ENCODE data around the gene TBX15.
A peak's percentile ranks its signal among the peaks of the same experiment; 100 is the strongest.

The TBX15 gene

GRCh38 chr1:118988186-118989005 is at the start of gene TBX15:
TBX15 (minus strand) TSS chr1:118988343; CDS start chr1:118987795, 548 bp downstream.
- TF ChIP-seq, protein P1, sequence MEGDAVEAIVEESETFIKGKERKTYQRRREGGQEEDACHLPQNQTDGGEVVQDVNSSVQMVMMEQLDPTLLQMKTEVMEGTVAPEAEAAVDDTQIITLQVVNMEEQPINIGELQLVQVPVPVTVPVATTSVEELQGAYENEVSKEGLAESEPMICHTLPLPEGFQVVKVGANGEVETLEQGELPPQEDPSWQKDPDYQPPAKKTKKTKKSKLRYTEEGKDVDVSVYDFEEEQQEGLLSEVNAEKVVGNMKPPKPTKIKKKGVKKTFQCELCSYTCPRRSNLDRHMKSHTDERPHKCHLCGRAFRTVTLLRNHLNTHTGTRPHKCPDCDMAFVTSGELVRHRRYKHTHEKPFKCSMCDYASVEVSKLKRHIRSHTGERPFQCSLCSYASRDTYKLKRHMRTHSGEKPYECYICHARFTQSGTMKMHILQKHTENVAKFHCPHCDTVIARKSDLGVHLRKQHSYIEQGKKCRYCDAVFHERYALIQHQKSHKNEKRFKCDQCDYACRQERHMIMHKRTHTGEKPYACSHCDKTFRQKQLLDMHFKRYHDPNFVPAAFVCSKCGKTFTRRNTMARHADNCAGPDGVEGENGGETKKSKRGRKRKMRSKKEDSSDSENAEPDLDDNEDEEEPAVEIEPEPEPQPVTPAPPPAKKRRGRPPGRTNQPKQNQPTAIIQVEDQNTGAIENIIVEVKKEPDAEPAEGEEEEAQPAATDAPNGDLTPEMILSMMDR (conservative IDR thresholded peaks at IDR 0.05; ENCODE audit: low read depth, low read length), result no peak
- peak within 1 kb of the TSS; percentile 89 for H3K4me3 ChIP-seq (ENCODE audit: low read depth, low read length)
- DNase-seq (ENCODE audit: low read depth), result peak; percentile 81

DNA sequence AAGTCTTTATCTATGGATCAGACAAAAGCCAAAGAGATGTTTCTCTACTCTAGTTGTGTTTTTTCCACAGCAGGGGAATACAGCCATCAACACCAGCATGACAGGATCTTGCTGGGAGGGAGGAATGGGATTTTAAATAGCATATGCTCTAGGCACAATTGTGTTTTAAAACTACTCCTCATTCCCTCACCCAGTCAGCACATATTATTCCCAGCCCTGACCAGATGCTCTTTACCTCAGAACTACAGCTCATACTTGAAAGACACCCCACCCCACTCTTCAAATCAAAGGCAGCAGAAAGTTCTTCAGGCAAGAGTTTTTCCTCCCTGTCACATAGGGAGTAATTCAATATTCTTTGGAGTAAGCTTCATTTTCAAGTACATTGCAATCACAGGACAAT is 46.2 kb upstream of the TBX15 start:
- no peak for DNase-seq (ENCODE audit: low read depth)
- TF ChIP-seq, protein P1 (conservative IDR thresholded peaks at IDR 0.05; ENCODE audit: low read depth, low read length), result no peak
- no peak overlapping the region for H3K4me3 ChIP-seq (ENCODE audit: low read depth, low read length)

GRCh38 chr1:119032986-119033385 is 44.8 kb upstream of the TBX15 start:
- TF ChIP-seq, protein P1 (conservative IDR thresholded peaks at IDR 0.05; ENCODE audit: low read depth, low read length), result no peak
- H3K4me3 ChIP-seq (ENCODE audit: low read depth, low read length), result no peak overlapping the region
- no peak for DNase-seq (ENCODE audit: low read depth)

- no peak for DNase-seq (ENCODE audit: low read depth)
- H3K4me3 ChIP-seq (ENCODE audit: low read depth, low read length), result no peak overlapping the region
- TF ChIP-seq, protein P1 (conservative IDR thresholded peaks at IDR 0.05; ENCODE audit: low read depth, low read length), result no peak
These were observed 39.6 kb upstream of the TBX15 start for GRCh38 chr1:119027759-119028158.

DNA sequence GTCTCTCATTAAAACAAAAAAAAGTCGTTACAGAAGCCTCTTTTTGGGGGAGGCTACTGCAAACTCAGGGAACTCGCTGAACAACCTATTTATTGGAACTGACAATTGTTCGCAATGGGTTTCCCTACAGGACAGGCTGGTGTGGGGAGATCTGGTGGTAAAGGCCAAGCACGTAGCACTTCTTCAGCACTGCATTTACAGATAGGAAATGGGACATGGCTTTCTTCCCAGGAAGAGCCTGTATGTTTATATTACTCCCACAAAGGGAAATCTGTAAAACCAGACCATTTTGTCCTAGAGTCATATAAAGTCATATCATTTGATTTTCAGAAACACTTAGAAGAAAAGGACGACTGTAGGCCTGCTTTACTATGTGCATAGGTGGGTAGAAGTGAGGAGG is 38.8 kb upstream of the TBX15 start:
- H3K4me3 ChIP-seq (ENCODE audit: low read depth, low read length), result no peak overlapping the region

GRCh38 chr1:119015547-119015946 is 27.4 kb upstream of the TBX15 start:
- DNase-seq (ENCODE audit: low read depth), result no peak
- TF ChIP-seq, protein P1 (conservative IDR thresholded peaks at IDR 0.05; ENCODE audit: low read depth, low read length), result no peak
- H3K4me3 ChIP-seq (ENCODE audit: low read depth, low read length), result no peak overlapping the region

More for the DNA sequence above, 38.8 kb upstream of the TBX15 start:
- DNase-seq (ENCODE audit: low read depth), result no peak
- TF ChIP-seq, protein P1 (conservative IDR thresholded peaks at IDR 0.05; ENCODE audit: low read depth, low read length), result no peak

DNA sequence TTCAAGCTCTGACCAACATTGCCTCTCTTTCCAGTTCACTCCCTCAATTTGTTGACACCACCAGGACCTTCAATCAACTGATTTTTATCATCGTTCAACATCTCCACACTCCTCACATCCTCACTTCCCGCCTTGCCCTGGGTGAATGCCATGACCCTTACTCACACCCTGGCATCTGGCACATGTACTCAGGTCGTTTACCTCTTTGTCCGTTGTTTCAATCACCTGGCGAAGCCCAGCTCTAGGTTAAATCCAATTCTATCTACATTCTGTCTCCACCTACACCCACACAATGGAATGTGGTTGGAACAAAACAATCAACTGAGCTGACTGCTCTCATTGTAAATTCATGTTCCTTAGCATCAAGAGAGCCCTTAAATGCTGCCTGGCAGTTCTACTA is 24.2 kb upstream of the TBX15 start:
- TF ChIP-seq, protein P1 (conservative IDR thresholded peaks at IDR 0.05; ENCODE audit: low read depth, low read length), result no peak
- H3K4me3 ChIP-seq (ENCODE audit: low read depth, low read length), result no peak overlapping the region
- no peak for DNase-seq (ENCODE audit: low read depth)

Data from choroid plexus epithelial cell (primary cell).